ENCODE measurements around the gene LELP1. TPM values are rescaled to one million over a fixed set of nuclear protein-coding genes. Genes with fewer than 3 reads are reported as not detected.
"Not testable (repeated sequence)": the region's sequence is repeated elsewhere in the genome, so short reads cannot be mapped to it uniquely, and the experiment has no call there.

Gene LELP1
- total RNA-seq, 2 experiments from 2014 or later, result not detected

GRCh38 chr1:153174624-153175023 is 28.6 kb upstream of the LELP1 start:
- Histone ChIP-seq H3K36me3 (ENCODE audit: insufficient read depth, low read length) (no peaks in the 10 kb centered on the region), H3K4me1 (ENCODE audit: insufficient read depth, low read length) (no peaks in the 10 kb centered on the region), H3K4me3 (ENCODE audit: low read length) (no peak overlapping the region), H3K27ac (ENCODE audit: low read depth in 1 of 2, low read length in 2 of 2) (no peak overlapping the region), H3K9me3 (ENCODE audit: control insufficient read depth in 1 of 2, insufficient read depth in 1 of 2, low read length in 2 of 2) (no peaks in the 10 kb centered on the region), H3K27me3 (ENCODE audit: control insufficient read depth in 1 of 2, insufficient read depth in 2 of 2, low read length in 2 of 2) (peaks cover 3 to 4% of the 10 kb centered on the region in 2 experiments)
- Mint-ChIP-seq H3K27me3 (peaks cover 39% of the 10 kb centered on the region), H3K36me3 (ENCODE audit: low read depth) (no peaks in the 10 kb centered on the region), H3K4me1 (ENCODE audit: low read depth) (no peaks in the 10 kb centered on the region), H3K4me3 (no peak overlapping the region), H3K27ac (no peak overlapping the region), H3K9me3 (no peaks in the 10 kb centered on the region)
- DNase-seq (no peak), ATAC-seq (ENCODE audit: poor library complexity) (no peak)
- TF ChIP-seq CTCF (IDR thresholded peaks at IDR 0.05), result no peak
- intact Hi-C loops (cut with DNase I, micrococcal nuclease), result no loop called here
- POLR2A ChIA-PET, result no interaction called here
- CTCF ChIA-PET, result no interaction called here

- Histone ChIP-seq H3K9me3 (ENCODE audit: control insufficient read depth in 1 of 2, insufficient read depth in 1 of 2, low read length in 2 of 2) (no peaks in the 10 kb centered on the region), H3K4me3 (ENCODE audit: low read length) (no peak overlapping the region), H3K4me1 (ENCODE audit: insufficient read depth, low read length) (no peaks in the 10 kb centered on the region), H3K27me3 (ENCODE audit: control insufficient read depth in 1 of 2, insufficient read depth in 2 of 2, low read length in 2 of 2) (peaks cover 0 to 4% of the 10 kb centered on the region in 2 experiments), H3K27ac (ENCODE audit: low read depth in 1 of 2, low read length in 2 of 2) (no peak overlapping the region), H3K36me3 (ENCODE audit: insufficient read depth, low read length) (no peaks in the 10 kb centered on the region)
- DNase-seq (no peak), ATAC-seq (ENCODE audit: poor library complexity) (no peak)
- intact Hi-C loops (cut with DNase I, micrococcal nuclease), result no loop called here
- Mint-ChIP-seq H3K4me1 (ENCODE audit: low read depth) (no peaks in the 10 kb centered on the region), H3K36me3 (ENCODE audit: low read depth) (no peaks in the 10 kb centered on the region), H3K9me3 (no peaks in the 10 kb centered on the region), H3K27me3 (peaks cover 28% of the 10 kb centered on the region), H3K4me3 (no peak overlapping the region), H3K27ac (no peak overlapping the region)
- POLR2A ChIA-PET, result no interaction called here
- CTCF ChIA-PET, result no interaction called here
- no peak for TF ChIP-seq CTCF (IDR thresholded peaks at IDR 0.05)
Observed at GRCh38 chr1:153178922-153179321, 24.3 kb upstream of the LELP1 start.

- Histone ChIP-seq H3K4me3 (ENCODE audit: low read length) (no peak overlapping the region), H3K4me1 (ENCODE audit: insufficient read depth, low read length) (no peaks in the 10 kb centered on the region), H3K27me3 (ENCODE audit: control insufficient read depth in 1 of 2, insufficient read depth in 2 of 2, low read length in 2 of 2) (peaks cover 0 to 4% of the 10 kb centered on the region in 2 experiments), H3K36me3 (ENCODE audit: insufficient read depth, low read length) (no peaks in the 10 kb centered on the region), H3K27ac (ENCODE audit: low read depth in 1 of 2, low read length in 2 of 2) (no peak overlapping the region), H3K9me3 (ENCODE audit: control insufficient read depth in 1 of 2, insufficient read depth in 1 of 2, low read length in 2 of 2) (no peaks in the 10 kb centered on the region)
- ChIA-PET POLR2A (no interaction called here), CTCF (no interaction called here)
- Mint-ChIP-seq H3K36me3 (ENCODE audit: low read depth) (no peaks in the 10 kb centered on the region), H3K27me3 (peaks cover 30% of the 10 kb centered on the region), H3K4me1 (ENCODE audit: low read depth) (no peaks in the 10 kb centered on the region), H3K9me3 (peaks cover 2% of the 10 kb centered on the region), H3K4me3 (no peak overlapping the region), H3K27ac (no peak overlapping the region)
- intact Hi-C loops (cut with DNase I, micrococcal nuclease), result no loop called here
- DNase-seq (no peak), ATAC-seq (ENCODE audit: poor library complexity) (no peak)
- TF ChIP-seq CTCF (IDR thresholded peaks at IDR 0.05), result no peak
Observed at GRCh38 chr1:153180556-153180955, 22.7 kb upstream of the LELP1 start.

- H3K4me1 Mint-ChIP-seq (ENCODE audit: low read depth); H3K4me1 ChIP-seq (ENCODE audit: insufficient read depth, low read length); H3K9me3 ChIP-seq (ENCODE audit: control insufficient read depth in 1 of 2, insufficient read depth in 1 of 2, low read length in 2 of 2); H3K27ac ChIP-seq (ENCODE audit: low read depth in 1 of 2, low read length in 2 of 2); ATAC-seq (ENCODE audit: poor library complexity); POLR2A ChIA-PET; CTCF ChIA-PET; H3K4me3 Mint-ChIP-seq; H3K27ac Mint-ChIP-seq; intact Hi-C loops (cut with DNase I, micrococcal nuclease); DNase-seq; H3K9me3 Mint-ChIP-seq; H3K36me3 Mint-ChIP-seq (ENCODE audit: low read depth); H3K4me3 ChIP-seq (ENCODE audit: low read length); H3K36me3 ChIP-seq (ENCODE audit: insufficient read depth, low read length): not testable (repeated sequence)
- peaks cover 86% of the 10 kb centered on the region for H3K27me3 Mint-ChIP-seq
- H3K27me3 ChIP-seq (ENCODE audit: control insufficient read depth in 1 of 2, insufficient read depth in 2 of 2, low read length in 2 of 2), result peaks cover 12 to 18% of the 10 kb centered on the region in 2 experiments
Observed at GRCh38 chr1:153188301-153188700, 14.9 kb upstream of the LELP1 start.

All from CD4-positive, alpha-beta T cell (primary cell).